Middle frontal gyrus (tissue), 1 donor: Measurements from ENCODE around the gene RABIF.
A peak's percentile ranks its signal among the peaks of the same experiment; 100 is the strongest.
"Not testable (repeated sequence)": the region's sequence is repeated elsewhere in the genome, so short reads cannot be mapped to it uniquely, and the experiment has no call there.

Source experiments
- DNase-seq: peaks from one replicate; pipeline ENCODE4 v3.0.0-alpha.2; 2015; ENCODE audit warnings: low spot score; ENCODE audit errors: extremely low spot score

RABIF gene

DNA sequence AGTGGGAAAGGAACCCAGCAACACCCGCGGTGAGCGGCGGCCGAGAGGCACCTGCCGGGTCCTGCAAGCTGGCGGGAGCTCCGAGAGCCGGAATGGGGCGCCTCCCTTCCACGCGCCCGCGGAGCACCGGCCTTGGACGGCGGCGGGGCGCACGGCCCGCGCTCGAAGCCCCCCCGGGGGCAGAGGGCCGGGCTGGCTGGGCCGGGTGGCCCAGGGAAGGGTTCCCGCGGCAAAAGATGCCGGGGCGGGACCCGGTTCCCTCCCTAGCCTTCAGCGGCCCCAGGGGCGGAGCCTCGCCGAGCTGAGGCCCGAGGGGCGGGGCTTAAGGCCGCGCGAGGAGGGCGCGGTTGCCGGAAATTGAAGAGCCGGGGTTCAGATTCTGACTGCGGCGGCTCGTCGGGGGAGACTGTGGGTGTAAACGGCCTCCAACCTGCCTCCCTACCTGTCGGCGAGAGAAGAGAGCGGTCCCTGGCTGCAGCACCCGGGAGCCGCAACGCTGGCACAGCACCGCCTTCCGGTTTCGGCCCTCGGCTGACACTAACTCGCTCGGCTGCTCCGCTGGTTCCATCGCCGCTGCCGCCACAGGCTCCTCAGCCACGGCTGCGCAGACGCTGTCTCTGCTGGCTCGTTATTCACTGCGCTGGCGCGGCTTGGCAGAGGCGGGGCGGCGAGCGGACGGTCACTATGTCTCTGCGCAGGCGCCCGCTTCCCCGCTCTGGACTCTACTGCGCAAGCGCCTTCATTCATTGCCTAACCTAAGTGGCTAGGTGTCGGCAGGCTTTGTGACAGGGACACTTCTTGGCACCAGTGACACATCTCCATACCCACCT lies at the start of gene RABIF:
TSS of gene RABIF (minus strand) at position 619 of the 830 bp plus-strand sequence. CDS start at position 568, 51 bp downstream.
- DNase-seq, result peak; percentile 96

GRCh38 chr1:202938287-202938925 lies 49.5 kb upstream of the RABIF start:
- no peak for DNase-seq

DNA sequence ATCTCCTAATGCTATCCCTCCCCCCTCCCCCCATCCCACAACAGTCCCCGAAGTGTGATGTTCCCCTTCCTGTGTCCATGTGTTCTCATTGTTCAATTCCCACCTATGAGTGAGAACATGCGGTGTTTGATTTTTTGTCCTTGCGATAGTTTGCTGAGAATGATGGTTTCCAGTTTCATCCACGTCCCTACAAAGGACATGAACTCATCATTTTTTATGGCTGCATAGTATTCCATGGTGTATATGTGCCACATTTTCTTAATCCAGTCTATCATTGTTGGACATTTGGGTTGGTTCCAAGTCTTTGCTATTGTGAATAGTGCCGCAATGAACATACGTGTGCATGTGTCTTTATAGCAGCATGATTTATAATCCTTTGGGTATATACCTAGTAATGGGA lies 47.5 kb upstream of the RABIF start:
- not testable (repeated sequence) for DNase-seq

GRCh38 chr1:202935844-202936243 lies 46.9 kb upstream of the RABIF start:
- no peak for DNase-seq

GRCh38 chr1:202934755-202935154 lies 45.8 kb upstream of the RABIF start:
- DNase-seq, result no peak

- DNase-seq, result no peak
Measured at GRCh38 chr1:202932476-202932875, 43.5 kb upstream of the RABIF start.

- peak; percentile 87 for DNase-seq
Measured at GRCh38 chr1:202926581-202927491, 37.9 kb upstream of the RABIF start, which contains the start of gene KLHL12. TSS of gene KLHL12 (minus strand) at chr1:202927234. CDS start at chr1:202925162, 2,072 bp downstream.

DNA sequence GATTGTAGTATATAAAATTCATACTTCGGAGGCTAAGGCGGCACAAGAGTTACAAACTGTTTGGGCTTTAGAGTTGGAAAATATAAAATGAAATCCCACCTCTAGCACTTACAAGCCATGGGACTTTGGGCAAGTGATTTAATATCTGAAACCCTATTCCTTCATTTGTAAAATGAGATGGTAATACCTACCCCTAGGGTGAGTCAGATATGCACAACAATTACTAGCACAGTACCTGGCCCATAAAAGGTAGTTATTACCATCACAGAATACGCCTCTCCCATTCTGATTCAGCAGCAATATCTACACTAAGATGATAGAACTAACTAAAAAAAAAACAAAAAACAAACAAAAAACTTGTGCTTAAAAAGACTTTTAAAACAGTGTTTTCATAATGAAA lies 34.6 kb upstream of the RABIF start:
- DNase-seq, result no peak

DNA sequence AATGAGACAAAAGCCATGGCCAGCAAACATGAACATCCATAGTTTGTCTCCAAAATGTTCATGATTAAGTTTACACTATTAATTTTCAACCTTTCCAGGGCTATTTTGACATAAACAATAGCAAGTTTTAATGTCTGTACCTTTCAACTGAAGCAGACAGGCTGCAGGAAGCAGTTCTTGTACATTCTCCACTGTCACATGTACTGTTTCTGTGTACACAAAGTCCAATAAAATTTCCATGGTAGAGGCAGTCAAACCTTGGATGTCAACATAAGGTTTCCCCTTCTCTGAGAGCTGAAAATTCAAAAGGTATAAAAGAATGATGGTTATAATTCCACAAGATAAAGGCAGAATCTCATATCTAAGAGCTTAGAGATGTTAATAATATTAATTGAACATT lies 30.7 kb upstream of the RABIF start:
- DNase-seq, result no peak

GRCh38 chr1:202915146-202915545 lies 26.2 kb upstream of the RABIF start:
- DNase-seq, result no peak

GRCh38 chr1:202912476-202912875 lies 23.5 kb upstream of the RABIF start:
- DNase-seq, result not testable (repeated sequence)

- no peak for DNase-seq
Measured at GRCh38 chr1:202909494-202909893, 20.5 kb upstream of the RABIF start.

GRCh38 chr1:202908998-202909397 lies 20.0 kb upstream of the RABIF start:
- no peak for DNase-seq

DNA sequence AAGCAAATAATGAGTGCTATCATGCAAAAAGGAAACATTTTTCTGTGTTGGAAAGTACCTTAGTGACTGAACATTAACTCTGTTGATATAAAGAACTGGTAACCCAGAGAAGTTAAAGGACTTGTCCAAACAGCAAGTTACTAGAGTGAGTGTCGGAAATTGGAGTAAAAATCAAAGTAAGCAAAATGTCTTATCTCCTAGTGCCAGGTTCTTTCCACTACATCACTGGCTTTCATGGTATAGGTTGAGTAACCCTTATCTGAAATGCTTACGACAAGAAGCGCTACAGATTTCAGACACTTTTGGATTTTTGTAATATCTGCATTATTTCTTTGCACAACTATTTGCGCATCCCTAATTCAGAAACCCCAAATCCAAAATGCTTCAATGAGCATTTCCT lies 16.4 kb upstream of the RABIF start:
- DNase-seq, result no peak

- DNase-seq, result not testable (repeated sequence)
Measured at GRCh38 chr1:202903808-202904207, 14.9 kb upstream of the RABIF start.

- no peak for DNase-seq
Measured at GRCh38 chr1:202901555-202901954, 12.6 kb upstream of the RABIF start.

DNA sequence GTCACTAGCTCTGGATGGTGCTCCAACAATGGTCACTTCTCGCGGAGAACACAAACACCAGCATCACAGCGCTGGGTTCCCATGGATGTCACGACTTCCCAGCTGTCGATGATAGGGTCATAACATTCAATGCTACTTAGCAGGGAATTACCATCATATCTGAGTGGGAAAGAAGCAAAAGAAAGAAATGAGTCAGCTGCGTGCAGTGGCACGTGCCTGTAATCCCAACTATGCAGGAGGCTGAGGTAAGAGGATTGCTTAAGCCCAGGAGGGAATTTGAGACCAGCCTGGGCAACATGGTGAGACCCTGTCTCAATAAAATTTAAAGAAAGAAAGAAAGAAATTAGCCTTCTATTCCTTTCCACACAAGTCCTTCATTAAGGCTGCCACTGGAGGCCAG lies 3.6 kb upstream of the RABIF start:
- no peak for DNase-seq

- DNase-seq, result no peak
Measured at GRCh38 chr1:202890392-202890791, 1.4 kb upstream of the RABIF start.

DNA sequence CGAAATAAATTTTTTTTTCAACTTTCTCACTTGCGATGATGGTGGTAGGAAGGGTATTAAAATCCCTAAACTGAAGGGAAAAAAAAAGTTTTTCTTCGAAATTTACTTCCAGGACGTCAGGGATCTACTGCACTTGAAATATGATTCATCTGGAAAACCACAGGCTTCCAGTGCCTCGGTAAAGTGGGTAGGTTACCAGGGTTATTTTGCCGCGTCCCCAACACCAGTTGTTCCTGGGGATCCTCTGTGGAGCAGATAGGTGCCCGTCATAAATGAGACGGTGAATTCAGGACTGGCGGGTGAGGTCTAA lies 773 bp downstream of the RABIF start:
- no peak for DNase-seq

GRCh38 chr1:202880961-202881460 lies 7.9 kb downstream of the RABIF start:
- no peak for DNase-seq

GRCh38 chr1:202880062-202880461 lies 8.9 kb downstream of the RABIF start:
- no peak for DNase-seq

- no peak for DNase-seq
Measured at GRCh38 chr1:202879128-202879527, 9.8 kb downstream of the RABIF start.
